ENCODE data around the gene DOCK9. TPM values are rescaled to one million over a fixed set of nuclear protein-coding genes. Genes with fewer than 3 reads are reported as not detected.

The DOCK9 gene
- total RNA-seq, 1 donor from 2014 or later: 170 TPM

DNA sequence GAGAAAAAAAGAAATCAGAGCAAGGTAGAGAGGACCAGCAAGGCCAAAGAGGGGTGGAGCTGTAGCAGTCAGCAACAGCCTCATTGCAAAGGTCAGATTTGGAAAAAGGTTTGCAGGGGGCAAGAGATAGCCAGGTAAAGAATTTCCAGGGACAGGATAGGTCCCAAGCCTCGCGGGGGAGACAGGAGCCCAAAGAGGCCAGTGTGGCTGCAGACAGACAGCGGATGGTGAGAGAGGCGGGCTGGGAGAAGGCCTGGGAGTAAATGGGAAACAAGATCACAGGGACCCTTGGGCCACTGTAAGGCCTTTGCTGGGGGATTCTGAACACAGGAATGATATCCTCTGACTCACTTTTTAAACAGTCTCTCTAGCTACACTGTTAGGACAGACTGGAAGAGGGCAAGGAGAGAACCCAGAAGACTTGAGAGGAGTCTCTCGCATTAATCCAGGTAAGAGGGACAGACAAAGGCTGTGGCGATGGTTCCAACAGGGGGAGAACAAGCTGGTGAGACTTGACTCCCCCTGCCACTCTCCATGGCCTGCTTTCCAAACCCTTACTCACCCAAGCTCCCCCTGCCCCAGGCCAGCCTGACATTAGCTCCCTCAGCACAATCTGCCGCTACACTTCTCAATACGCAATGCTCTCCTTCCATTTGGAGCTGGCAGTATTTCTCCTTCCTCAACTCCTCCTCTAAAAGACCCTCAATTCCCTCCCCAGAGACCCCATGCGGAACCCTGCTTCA is 31.8 kb downstream of the DOCK9 start:
- H3K4me3 ChIP-seq: no peak overlapping the region
- ATAC-seq: no peak
- TF ChIP-seq, protein P1, sequence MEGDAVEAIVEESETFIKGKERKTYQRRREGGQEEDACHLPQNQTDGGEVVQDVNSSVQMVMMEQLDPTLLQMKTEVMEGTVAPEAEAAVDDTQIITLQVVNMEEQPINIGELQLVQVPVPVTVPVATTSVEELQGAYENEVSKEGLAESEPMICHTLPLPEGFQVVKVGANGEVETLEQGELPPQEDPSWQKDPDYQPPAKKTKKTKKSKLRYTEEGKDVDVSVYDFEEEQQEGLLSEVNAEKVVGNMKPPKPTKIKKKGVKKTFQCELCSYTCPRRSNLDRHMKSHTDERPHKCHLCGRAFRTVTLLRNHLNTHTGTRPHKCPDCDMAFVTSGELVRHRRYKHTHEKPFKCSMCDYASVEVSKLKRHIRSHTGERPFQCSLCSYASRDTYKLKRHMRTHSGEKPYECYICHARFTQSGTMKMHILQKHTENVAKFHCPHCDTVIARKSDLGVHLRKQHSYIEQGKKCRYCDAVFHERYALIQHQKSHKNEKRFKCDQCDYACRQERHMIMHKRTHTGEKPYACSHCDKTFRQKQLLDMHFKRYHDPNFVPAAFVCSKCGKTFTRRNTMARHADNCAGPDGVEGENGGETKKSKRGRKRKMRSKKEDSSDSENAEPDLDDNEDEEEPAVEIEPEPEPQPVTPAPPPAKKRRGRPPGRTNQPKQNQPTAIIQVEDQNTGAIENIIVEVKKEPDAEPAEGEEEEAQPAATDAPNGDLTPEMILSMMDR (IDR thresholded peaks at IDR 0.05): no peak
- H3K27me3 ChIP-seq: no peaks in the 10 kb centered on the region
- DNase-seq: no peak
- no peaks in the 10 kb centered on the region for H3K36me3 ChIP-seq
- no peaks in the 10 kb centered on the region for H3K4me1 ChIP-seq
- no peak overlapping the region for H3K27ac ChIP-seq
- intact Hi-C loops (cut with DNase I): no loop called here
- no peaks in the 10 kb centered on the region for H3K9me3 ChIP-seq

DNA sequence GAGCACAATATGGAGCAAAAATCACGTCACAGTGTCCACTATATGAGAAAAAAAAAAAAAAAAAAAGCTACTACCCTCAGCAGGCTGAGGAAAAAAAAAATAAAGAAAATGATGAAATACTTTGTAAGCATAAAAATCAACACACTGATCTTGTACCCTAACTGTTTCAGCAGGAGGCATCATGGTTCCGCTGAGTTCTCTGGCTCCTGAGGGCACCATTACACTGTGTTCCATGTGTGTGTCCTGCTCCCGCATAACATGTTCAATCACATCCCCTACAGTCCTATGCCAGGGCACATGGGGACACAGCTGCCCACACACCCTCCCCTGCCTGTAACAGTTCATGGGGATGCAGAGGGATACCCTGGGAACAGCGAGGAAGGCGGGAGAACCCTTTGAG is 33.5 kb downstream of the DOCK9 start:
- Histone ChIP-seq H3K27ac (no peak overlapping the region), H3K4me1 (no peaks in the 10 kb centered on the region), H3K9me3 (no peaks in the 10 kb centered on the region), H3K4me3 (no peak overlapping the region), H3K27me3 (no peaks in the 10 kb centered on the region), H3K36me3 (no peaks in the 10 kb centered on the region)
- ATAC-seq (no peak), DNase-seq (no peak)
- TF ChIP-seq, protein P1 (IDR thresholded peaks at IDR 0.05): no peak
- intact Hi-C loops (cut with DNase I): no loop called here

DNA sequence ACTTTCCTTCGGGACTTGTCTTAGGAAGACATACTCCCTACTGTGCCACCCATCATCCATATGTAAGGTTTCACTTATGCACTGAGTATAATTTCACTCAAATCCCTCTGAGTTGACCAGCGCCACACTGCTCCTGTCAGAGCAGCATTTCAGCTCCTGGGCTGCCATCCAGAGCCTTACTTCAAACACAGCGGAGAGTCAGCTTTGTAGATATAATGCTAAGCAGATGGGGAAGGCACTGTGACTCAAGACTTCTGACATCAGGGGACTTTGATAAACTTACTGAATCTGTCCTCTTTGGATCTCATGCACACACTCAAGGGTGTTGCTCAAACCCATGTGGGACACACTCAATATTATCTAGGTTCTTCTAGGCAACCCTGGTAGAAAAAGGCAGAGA is 34.9 kb downstream of the DOCK9 start:
- no peaks in the 10 kb centered on the region for H3K9me3 ChIP-seq
- DNase-seq (no peak), ATAC-seq (no peak)
- no peak overlapping the region for H3K27ac ChIP-seq
- no peaks in the 10 kb centered on the region for H3K4me1 ChIP-seq
- H3K27me3 ChIP-seq: no peaks in the 10 kb centered on the region
- TF ChIP-seq, protein P1 (IDR thresholded peaks at IDR 0.05): no peak
- intact Hi-C loops (cut with DNase I): no loop called here
- no peak overlapping the region for H3K4me3 ChIP-seq
- H3K36me3 ChIP-seq: no peaks in the 10 kb centered on the region

DNA sequence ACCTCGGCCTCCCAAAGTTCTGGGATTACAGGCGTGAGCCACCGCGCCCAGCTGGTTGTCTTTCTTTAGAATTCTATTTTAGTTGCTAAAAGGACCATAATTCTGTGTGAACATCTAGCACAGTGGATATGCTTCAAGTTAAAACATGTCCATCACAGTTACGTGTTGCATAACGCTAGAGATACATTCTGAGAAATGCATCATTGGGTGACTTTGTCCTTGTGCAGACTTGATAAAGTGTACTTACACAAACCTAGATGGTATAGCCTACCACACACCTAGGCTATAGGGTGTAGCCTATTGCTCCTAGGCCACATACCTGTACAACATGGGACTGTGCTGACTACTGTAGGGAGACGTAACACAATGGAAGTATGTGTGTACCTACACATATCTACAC is 35.4 kb downstream of the DOCK9 start:
- Histone ChIP-seq H3K36me3 (no peaks in the 10 kb centered on the region), H3K27me3 (no peaks in the 10 kb centered on the region), H3K4me1 (no peaks in the 10 kb centered on the region), H3K27ac (no peak overlapping the region), H3K9me3 (no peaks in the 10 kb centered on the region), H3K4me3 (no peak overlapping the region)
- intact Hi-C loops (cut with DNase I): no loop called here
- DNase-seq (no peak), ATAC-seq (no peak)
- TF ChIP-seq, protein P1 (IDR thresholded peaks at IDR 0.05): no peak

DNA sequence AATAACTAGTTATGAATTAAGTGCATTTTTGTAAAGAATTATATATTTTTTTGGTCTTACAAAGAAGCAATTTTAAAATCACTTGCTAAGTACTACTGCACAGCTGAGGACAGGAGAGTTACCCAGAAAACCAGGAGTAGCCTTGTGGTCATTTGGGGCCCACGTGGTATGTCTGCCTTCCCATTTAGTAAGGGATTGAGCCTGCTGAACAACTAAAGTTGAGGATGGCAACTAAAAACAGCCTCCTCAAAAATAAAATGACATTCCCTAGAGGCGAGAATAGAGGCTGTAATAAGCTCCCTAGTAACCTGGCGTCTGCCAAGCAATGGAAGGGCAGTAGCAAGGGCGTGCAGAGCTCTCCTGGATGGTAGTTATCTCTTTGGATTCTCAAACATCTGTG is 36.3 kb downstream of the DOCK9 start:
- Histone ChIP-seq H3K9me3 (no peaks in the 10 kb centered on the region), H3K4me1 (no peaks in the 10 kb centered on the region), H3K27ac (no peak overlapping the region), H3K36me3 (no peaks in the 10 kb centered on the region), H3K4me3 (no peak overlapping the region), H3K27me3 (no peaks in the 10 kb centered on the region)
- TF ChIP-seq, protein P1 (IDR thresholded peaks at IDR 0.05): no peak
- DNase-seq: no peak
- intact Hi-C loops (cut with DNase I): no loop called here
- no peak for ATAC-seq

DNA sequence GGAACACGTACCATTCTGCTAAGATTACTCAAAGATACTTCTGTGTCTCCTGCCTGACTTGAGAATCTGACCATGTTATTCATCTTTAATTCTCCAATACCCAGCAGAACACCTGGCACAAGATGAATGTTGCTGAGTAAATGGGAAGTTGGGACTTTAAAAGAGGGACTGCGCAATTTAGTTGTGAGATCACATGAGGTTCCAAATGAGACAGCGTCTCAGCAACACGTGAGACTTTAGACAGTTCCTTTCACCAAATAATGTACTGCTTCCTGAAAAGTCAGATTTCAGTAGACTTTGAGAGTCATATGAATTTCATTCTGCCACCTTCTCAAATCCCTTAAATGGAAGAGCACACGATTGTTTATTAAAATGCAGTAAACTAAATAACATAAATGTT is 36.7 kb downstream of the DOCK9 start:
- TF ChIP-seq, protein P1 (IDR thresholded peaks at IDR 0.05): no peak
- H3K36me3 ChIP-seq: no peaks in the 10 kb centered on the region
- H3K27ac ChIP-seq: no peak overlapping the region
- no peaks in the 10 kb centered on the region for H3K27me3 ChIP-seq
- no peaks in the 10 kb centered on the region for H3K9me3 ChIP-seq
- H3K4me1 ChIP-seq: no peaks in the 10 kb centered on the region
- DNase-seq (no peak), ATAC-seq (peak; percentile 33)
- intact Hi-C loops (cut with DNase I): no loop called here
- no peak overlapping the region for H3K4me3 ChIP-seq
